Measurements from ENCODE around the gene FBXO5. TPM values are rescaled to one million over a fixed set of nuclear protein-coding genes. Genes with fewer than 3 reads are reported as not detected.
"Not testable (repeated sequence)": the region's sequence is repeated elsewhere in the genome, so short reads cannot be mapped to it uniquely, and the experiment has no call there.

The FBXO5 gene
- total RNA-seq, 2 experiments from 2014 or later: 68.7 to 71.2 TPM

DNA sequence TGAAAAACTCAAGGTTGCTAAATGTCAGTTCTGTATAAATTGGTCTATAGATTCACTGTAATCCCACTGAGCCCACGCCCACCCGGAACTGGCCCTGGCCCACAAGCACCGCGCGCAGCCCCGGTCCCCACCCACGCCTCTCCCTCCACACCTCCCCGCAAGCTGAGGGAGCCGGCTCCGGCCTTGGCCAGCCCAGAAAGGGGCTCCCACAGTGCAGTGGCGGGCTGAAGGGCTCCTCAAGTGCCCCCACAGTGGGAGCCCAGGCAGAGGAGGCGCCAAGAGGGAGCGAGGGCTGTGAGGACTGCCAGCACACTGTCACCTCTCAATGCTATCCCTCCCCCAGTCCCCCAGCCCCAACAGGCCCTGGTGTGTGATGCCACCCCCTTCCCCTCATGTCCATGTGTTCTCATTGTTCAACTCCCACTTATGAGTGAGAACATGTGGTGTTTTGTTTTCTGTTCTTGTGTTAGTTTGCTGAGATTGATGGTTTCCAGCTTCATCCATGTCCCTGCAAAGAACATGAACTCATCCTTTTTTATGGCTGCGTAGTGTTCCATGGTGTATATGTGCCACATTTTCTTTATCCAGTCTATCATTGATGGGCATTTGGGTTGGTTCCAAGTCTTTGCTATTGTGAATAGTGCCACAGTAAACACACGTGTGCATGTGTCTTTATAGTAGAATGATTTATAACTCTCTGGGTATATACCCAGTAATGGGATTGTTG is 16.5 kb downstream of the FBXO5 start:
- Mint-ChIP-seq H3K9me3 (peaks cover 21% of the 10 kb centered on the region), H3K27me3 (peaks cover 39% of the 10 kb centered on the region), H3K36me3 (ENCODE audit: low read depth) (peaks cover 34% of the 10 kb centered on the region)
- DNase-seq, H3K4me3 Mint-ChIP-seq, H3K27ac Mint-ChIP-seq, CTCF ChIA-PET, H3K4me1 Mint-ChIP-seq: not testable (repeated sequence)
- POLR2A ChIA-PET: interaction anchor here (0.8 kb wide), 1 partner anchor 17 kb away, joined by 3 read pairs; the partner anchor contains the start of gene FBXO5

- DNase-seq: no peak
- Mint-ChIP-seq H3K27ac (no peak overlapping the region), H3K9me3 (no peaks in the 10 kb centered on the region), H3K4me1 (no peaks in the 10 kb centered on the region), H3K36me3 (ENCODE audit: low read depth) (no peaks in the 10 kb centered on the region), H3K27me3 (peaks cover 24% of the 10 kb centered on the region), H3K4me3 (no peak overlapping the region)
- POLR2A ChIA-PET: no interaction called here
- CTCF ChIA-PET: no interaction called here
These were observed 23.5 kb downstream of the FBXO5 start for GRCh38 chr6:152959333-152959732.

- ChIA-PET CTCF (interaction anchor here (1.1 kb wide), 1 partner anchor 10 kb away, joined by 5 read pairs; no protein-coding TSS in a partner anchor), POLR2A (no interaction called here)
These were observed 25.0 kb downstream of the FBXO5 start for GRCh38 chr6:152957796-152958195.

GRCh38 chr6:152954443-152954842 is 28.4 kb downstream of the FBXO5 start:
- H3K27me3 Mint-ChIP-seq: peaks cover 20% of the 10 kb centered on the region
- CTCF ChIA-PET: interaction anchor here (0.5 to 1.5 kb wide), 11 partner anchors 13 to 1614 kb away, joined by 3 to 6 read pairs (median 4); partner anchors contain the start of gene FBXO5
- H3K9me3 Mint-ChIP-seq: no peaks in the 10 kb centered on the region
- peaks cover 2% of the 10 kb centered on the region for H3K4me1 Mint-ChIP-seq
- H3K27ac Mint-ChIP-seq: no peak overlapping the region
- no peaks in the 10 kb centered on the region for H3K36me3 Mint-ChIP-seq (ENCODE audit: low read depth)
- DNase-seq: no peak
- H3K4me3 Mint-ChIP-seq: no peak overlapping the region
- POLR2A ChIA-PET: interaction anchor here (0.9 to 1.0 kb wide), 2 partner anchors 23 to 29 kb away, joined by 3 read pairs; partner anchors contain the start of gene FBXO5

More at GRCh38 chr6:152957796-152958195, 25.0 kb downstream of the FBXO5 start:
- DNase-seq: no peak
- H3K4me1 Mint-ChIP-seq: no peaks in the 10 kb centered on the region
- H3K27me3 Mint-ChIP-seq: peaks cover 22% of the 10 kb centered on the region
- H3K9me3 Mint-ChIP-seq: no peaks in the 10 kb centered on the region
- no peaks in the 10 kb centered on the region for H3K36me3 Mint-ChIP-seq (ENCODE audit: low read depth)
- H3K4me3 Mint-ChIP-seq: no peak overlapping the region
- no peak overlapping the region for H3K27ac Mint-ChIP-seq

DNA sequence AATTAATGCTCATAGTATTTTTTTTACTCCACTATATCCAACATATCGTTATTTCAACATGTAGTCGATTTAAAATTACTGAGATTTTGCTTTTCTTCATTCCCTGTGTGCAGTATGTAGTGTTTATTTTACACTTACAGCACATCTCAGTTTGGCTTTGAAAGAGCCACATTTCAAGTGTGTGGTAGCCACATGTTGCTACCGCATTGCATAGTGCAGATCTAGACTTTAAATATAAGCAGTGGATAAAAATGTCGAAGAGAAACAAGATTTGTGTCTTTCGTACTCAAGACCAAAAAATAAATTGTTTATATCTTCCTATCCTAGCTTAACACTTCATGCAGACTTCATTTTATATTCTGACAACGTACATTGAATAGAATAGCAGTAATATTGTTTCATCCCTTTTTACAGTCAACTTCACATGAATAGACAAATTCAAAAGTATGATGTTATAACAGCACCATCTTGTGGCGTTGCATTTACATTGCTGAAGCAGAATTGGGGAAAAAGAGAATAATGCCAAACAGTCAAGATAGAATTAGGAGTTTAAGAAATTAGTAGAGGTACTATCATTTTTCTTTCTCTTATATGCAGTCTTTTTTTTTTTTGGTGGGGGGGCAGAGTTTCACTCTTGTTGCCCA is 29.9 kb downstream of the FBXO5 start:
- no peak for DNase-seq
- no peak overlapping the region for H3K27ac Mint-ChIP-seq
- H3K4me1 Mint-ChIP-seq: peaks cover 5% of the 10 kb centered on the region
- no peaks in the 10 kb centered on the region for H3K36me3 Mint-ChIP-seq (ENCODE audit: low read depth)
- CTCF ChIA-PET: interaction anchor here (0.7 to 1.4 kb wide), 2 partner anchors 89 to 1361 kb away, joined by 3 read pairs; no protein-coding TSS in a partner anchor
- POLR2A ChIA-PET: interaction anchor here (1.0 kb wide), 1 partner anchor 25 kb away, joined by 3 read pairs; no protein-coding TSS in a partner anchor
- H3K27me3 Mint-ChIP-seq: peaks cover 22% of the 10 kb centered on the region
- H3K4me3 Mint-ChIP-seq: no peak overlapping the region
- no peaks in the 10 kb centered on the region for H3K9me3 Mint-ChIP-seq

GRCh38 chr6:152952045-152952444 is 30.8 kb downstream of the FBXO5 start:
- Mint-ChIP-seq H3K27me3 (peaks cover 27% of the 10 kb centered on the region), H3K27ac (no peak overlapping the region), H3K4me1 (peaks cover 5% of the 10 kb centered on the region), H3K4me3 (no peak overlapping the region), H3K36me3 (ENCODE audit: low read depth) (no peaks in the 10 kb centered on the region), H3K9me3 (no peaks in the 10 kb centered on the region)
- POLR2A ChIA-PET: no interaction called here
- no peak for DNase-seq
- CTCF ChIA-PET: no interaction called here

- Mint-ChIP-seq H3K27ac (no peak overlapping the region), H3K9me3 (no peaks in the 10 kb centered on the region), H3K4me3 (no peak overlapping the region), H3K4me1 (peaks cover 5% of the 10 kb centered on the region), H3K36me3 (ENCODE audit: low read depth) (no peaks in the 10 kb centered on the region), H3K27me3 (peaks cover 28% of the 10 kb centered on the region)
- ChIA-PET CTCF (interaction anchor here (1.0 kb wide), 1 partner anchor 22 kb away, joined by 3 read pairs; no protein-coding TSS in a partner anchor), POLR2A (no interaction called here)
- DNase-seq: no peak
These were observed 32.6 kb downstream of the FBXO5 start for GRCh38 chr6:152950240-152950639.

GRCh38 chr6:152948150-152948768 is 34.6 kb downstream of the FBXO5 start:
- no peak for DNase-seq
- Mint-ChIP-seq H3K4me1 (peaks cover 5% of the 10 kb centered on the region), H3K9me3 (no peaks in the 10 kb centered on the region), H3K27ac (no peak overlapping the region), H3K27me3 (peaks cover 25% of the 10 kb centered on the region), H3K36me3 (ENCODE audit: low read depth) (no peaks in the 10 kb centered on the region), H3K4me3 (no peak overlapping the region)
- ChIA-PET POLR2A (no interaction called here), CTCF (interaction anchor here (0.8 to 2.0 kb wide), 15 partner anchors 9 to 463 kb away, joined by 3 to 9 read pairs (median 4); no protein-coding TSS in a partner anchor)

GRCh38 chr6:152946995-152947394 is 35.8 kb downstream of the FBXO5 start:
- H3K36me3 Mint-ChIP-seq (ENCODE audit: low read depth): no peaks in the 10 kb centered on the region
- no peak overlapping the region for H3K27ac Mint-ChIP-seq
- peaks cover 3% of the 10 kb centered on the region for H3K4me1 Mint-ChIP-seq
- ChIA-PET CTCF (interaction anchor here (0.9 to 2.0 kb wide), 4 partner anchors 7 to 82 kb away, joined by 3 to 9 read pairs (median 6); no protein-coding TSS in a partner anchor), POLR2A (no interaction called here)
- DNase-seq: no peak
- peaks cover 25% of the 10 kb centered on the region for H3K27me3 Mint-ChIP-seq
- no peak overlapping the region for H3K4me3 Mint-ChIP-seq
- no peaks in the 10 kb centered on the region for H3K9me3 Mint-ChIP-seq

GRCh38 chr6:152946484-152946883 is 36.4 kb downstream of the FBXO5 start:
- Mint-ChIP-seq H3K27ac (no peak overlapping the region), H3K36me3 (ENCODE audit: low read depth) (no peaks in the 10 kb centered on the region), H3K4me3 (no peak overlapping the region), H3K27me3 (peaks cover 24% of the 10 kb centered on the region), H3K4me1 (peaks cover 2% of the 10 kb centered on the region), H3K9me3 (no peaks in the 10 kb centered on the region)
- ChIA-PET POLR2A (no interaction called here), CTCF (no interaction called here)
- DNase-seq: no peak

DNA sequence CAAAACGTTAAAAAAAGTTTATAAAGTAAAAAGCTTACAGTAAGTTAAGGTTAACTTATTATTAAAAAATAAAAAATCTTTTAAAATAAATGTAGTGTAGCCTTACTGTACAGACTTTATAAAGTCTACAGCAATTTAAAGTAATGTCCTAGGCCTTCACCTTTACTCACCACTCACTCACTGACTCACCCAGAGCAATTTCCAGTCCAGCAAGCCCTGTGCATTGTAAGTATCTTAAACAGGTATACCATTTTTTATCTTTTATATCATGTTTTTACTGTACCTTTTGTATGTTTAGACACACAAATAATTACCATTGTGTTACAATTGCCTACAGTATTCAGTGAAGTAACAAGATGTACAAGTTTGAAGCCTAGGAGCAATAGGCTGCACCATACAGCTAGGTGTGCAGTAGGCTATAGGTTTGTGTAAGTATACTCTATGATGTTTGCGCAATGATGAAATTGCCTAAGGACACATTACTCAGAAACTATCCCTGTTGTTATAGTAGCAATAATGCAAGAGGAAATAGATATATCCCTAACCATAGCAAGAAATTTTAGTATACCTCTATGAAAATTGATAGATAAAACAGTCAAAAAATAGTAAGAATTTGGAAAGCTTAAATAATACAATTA is 39.5 kb downstream of the FBXO5 start:
- CTCF ChIA-PET: no interaction called here
- Mint-ChIP-seq H3K4me3 (no peak overlapping the region), H3K27me3 (peaks cover 24% of the 10 kb centered on the region), H3K36me3 (ENCODE audit: low read depth) (no peaks in the 10 kb centered on the region), H3K9me3 (no peaks in the 10 kb centered on the region), H3K27ac (no peak overlapping the region), H3K4me1 (peaks cover 2% of the 10 kb centered on the region)
- POLR2A ChIA-PET: no interaction called here
- no peak for DNase-seq

DNA sequence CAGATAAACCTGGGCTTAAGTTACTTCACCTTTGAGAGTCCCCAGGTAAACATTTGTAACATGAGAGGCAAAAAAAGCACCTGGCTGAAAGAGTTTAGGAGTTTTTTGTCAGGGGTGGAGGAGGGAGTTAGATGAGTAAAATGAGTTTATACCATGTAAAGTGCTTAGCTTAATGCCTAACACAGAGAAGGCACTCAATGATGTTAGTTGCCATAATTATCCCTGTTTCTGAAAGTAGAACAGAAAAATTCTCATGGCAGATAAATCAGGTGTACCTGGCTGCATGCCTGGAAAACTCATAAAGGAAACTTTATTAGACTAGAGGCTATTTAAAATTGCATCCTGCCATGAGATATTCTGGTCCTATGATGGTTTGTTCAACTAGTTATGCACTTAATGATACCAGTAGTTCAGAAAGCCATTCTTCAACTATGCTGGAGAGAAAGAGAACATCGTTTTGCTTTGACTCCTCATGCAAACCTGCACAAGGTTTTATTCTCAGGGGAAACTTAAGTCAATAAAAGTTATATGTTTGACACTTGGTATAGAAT is 40.4 kb downstream of the FBXO5 start:
- ChIA-PET CTCF (interaction anchor here (1.2 kb wide), 1 partner anchor 12 kb away, joined by 4 read pairs; no protein-coding TSS in a partner anchor), POLR2A (no interaction called here)
- H3K27me3 Mint-ChIP-seq: peaks cover 22% of the 10 kb centered on the region
- H3K4me1 Mint-ChIP-seq: no peaks in the 10 kb centered on the region
- no peak for DNase-seq
- no peaks in the 10 kb centered on the region for H3K36me3 Mint-ChIP-seq (ENCODE audit: low read depth)
- H3K4me3 Mint-ChIP-seq: no peak overlapping the region
- no peak overlapping the region for H3K27ac Mint-ChIP-seq
- H3K9me3 Mint-ChIP-seq: no peaks in the 10 kb centered on the region
